Measurements from ENCODE around the gene NTN3. TPM values are rescaled to one million over a fixed set of nuclear protein-coding genes. Genes with fewer than 3 reads are reported as not detected.
"Not testable (repeated sequence)": the region's sequence is repeated elsewhere in the genome, so short reads cannot be mapped to it uniquely, and the experiment has no call there.

NTN3 gene
- total RNA-seq, 1 donor from 2014 or later: 1.5 TPM

DNA sequence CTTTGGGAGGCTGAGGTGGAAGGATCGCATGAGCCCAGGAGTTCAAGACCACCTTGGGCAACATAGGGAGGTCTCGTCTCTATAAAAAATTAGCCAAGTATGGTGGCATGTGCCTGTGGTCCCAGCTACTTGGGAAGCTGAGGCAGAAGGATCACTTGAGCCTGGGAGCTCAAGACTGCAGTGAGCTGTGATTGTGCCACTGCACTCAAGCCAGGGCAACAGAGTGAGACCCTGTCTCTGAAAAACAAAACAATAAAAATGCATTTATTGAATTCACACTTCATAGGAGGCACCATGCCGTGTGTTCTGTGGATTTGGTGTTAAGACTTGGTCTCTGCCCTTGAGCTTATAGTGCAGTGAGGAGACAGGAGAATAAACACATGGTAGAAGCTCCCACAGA, 6.2 kb downstream of the NTN3 start:
- no peaks in the 10 kb centered on the region for H3K27me3 Mint-ChIP-seq (ENCODE audit: low read depth)
- TF ChIP-seq, protein P1, sequence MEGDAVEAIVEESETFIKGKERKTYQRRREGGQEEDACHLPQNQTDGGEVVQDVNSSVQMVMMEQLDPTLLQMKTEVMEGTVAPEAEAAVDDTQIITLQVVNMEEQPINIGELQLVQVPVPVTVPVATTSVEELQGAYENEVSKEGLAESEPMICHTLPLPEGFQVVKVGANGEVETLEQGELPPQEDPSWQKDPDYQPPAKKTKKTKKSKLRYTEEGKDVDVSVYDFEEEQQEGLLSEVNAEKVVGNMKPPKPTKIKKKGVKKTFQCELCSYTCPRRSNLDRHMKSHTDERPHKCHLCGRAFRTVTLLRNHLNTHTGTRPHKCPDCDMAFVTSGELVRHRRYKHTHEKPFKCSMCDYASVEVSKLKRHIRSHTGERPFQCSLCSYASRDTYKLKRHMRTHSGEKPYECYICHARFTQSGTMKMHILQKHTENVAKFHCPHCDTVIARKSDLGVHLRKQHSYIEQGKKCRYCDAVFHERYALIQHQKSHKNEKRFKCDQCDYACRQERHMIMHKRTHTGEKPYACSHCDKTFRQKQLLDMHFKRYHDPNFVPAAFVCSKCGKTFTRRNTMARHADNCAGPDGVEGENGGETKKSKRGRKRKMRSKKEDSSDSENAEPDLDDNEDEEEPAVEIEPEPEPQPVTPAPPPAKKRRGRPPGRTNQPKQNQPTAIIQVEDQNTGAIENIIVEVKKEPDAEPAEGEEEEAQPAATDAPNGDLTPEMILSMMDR (IDR thresholded peaks at IDR 0.05): no peak
- no peaks in the 10 kb centered on the region for H3K9me3 Mint-ChIP-seq (ENCODE audit: low read depth)
- H3K36me3 Mint-ChIP-seq (ENCODE audit: low read depth): no peaks in the 10 kb centered on the region
- DNase-seq (ENCODE audit: low spot score): no peak
- H3K4me1 Mint-ChIP-seq (ENCODE audit: low read depth): peaks cover 23% of the 10 kb centered on the region
- H3K27ac Mint-ChIP-seq (ENCODE audit: unreplicated experiment): no peak overlapping the region
- no peak overlapping the region for H3K4me3 Mint-ChIP-seq (ENCODE audit: unreplicated experiment)

DNA sequence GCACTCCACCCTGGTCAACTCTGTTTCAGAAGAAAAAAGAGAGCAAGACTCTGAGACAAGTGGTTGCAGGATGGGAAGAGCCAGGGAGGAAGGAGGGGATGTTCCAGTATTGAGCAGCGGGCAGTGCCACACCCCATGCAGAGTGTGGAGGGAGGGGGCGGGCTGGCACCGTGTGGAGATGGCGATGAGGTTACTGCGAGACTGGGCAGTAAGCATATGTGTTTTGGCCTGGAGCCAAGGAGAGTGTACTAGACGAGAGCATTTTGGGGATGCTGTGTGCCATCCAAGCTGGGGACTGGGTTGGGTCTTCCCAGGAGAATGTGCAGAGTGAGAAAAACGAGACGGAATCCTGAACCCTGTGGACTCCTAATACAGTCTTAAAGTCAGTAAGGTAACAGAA, 7.2 kb downstream of the NTN3 start:
- no peaks in the 10 kb centered on the region for H3K9me3 Mint-ChIP-seq (ENCODE audit: low read depth)
- no peak overlapping the region for H3K4me3 Mint-ChIP-seq (ENCODE audit: unreplicated experiment)
- H3K27ac Mint-ChIP-seq (ENCODE audit: unreplicated experiment): no peak overlapping the region
- DNase-seq (ENCODE audit: low spot score): no peak
- H3K27me3 Mint-ChIP-seq (ENCODE audit: low read depth): no peaks in the 10 kb centered on the region
- H3K4me1 Mint-ChIP-seq (ENCODE audit: low read depth): peaks cover 24% of the 10 kb centered on the region
- H3K36me3 Mint-ChIP-seq (ENCODE audit: low read depth): no peaks in the 10 kb centered on the region
- TF ChIP-seq, protein P1 (IDR thresholded peaks at IDR 0.05): no peak

- H3K9me3 Mint-ChIP-seq (ENCODE audit: low read depth); H3K27me3 Mint-ChIP-seq (ENCODE audit: low read depth); H3K4me3 Mint-ChIP-seq (ENCODE audit: unreplicated experiment); H3K36me3 Mint-ChIP-seq (ENCODE audit: low read depth); DNase-seq (ENCODE audit: low spot score); H3K27ac Mint-ChIP-seq (ENCODE audit: unreplicated experiment): not testable (repeated sequence)
- peaks cover 22% of the 10 kb centered on the region for H3K4me1 Mint-ChIP-seq (ENCODE audit: low read depth)
Observed at GRCh38 chr16:2479996-2480395, 8.9 kb downstream of the NTN3 start.

- TF ChIP-seq, protein P1 (IDR thresholded peaks at IDR 0.05): no peak
- no peak overlapping the region for H3K27ac Mint-ChIP-seq (ENCODE audit: unreplicated experiment)
- peaks cover 19% of the 10 kb centered on the region for H3K4me1 Mint-ChIP-seq (ENCODE audit: low read depth)
- no peaks in the 10 kb centered on the region for H3K9me3 Mint-ChIP-seq (ENCODE audit: low read depth)
- no peak for DNase-seq (ENCODE audit: low spot score)
- H3K27me3 Mint-ChIP-seq (ENCODE audit: low read depth): no peaks in the 10 kb centered on the region
- no peak overlapping the region for H3K4me3 Mint-ChIP-seq (ENCODE audit: unreplicated experiment)
- H3K36me3 Mint-ChIP-seq (ENCODE audit: low read depth): peaks cover 1% of the 10 kb centered on the region
Observed at GRCh38 chr16:2480948-2481347, 9.9 kb downstream of the NTN3 start.

DNA sequence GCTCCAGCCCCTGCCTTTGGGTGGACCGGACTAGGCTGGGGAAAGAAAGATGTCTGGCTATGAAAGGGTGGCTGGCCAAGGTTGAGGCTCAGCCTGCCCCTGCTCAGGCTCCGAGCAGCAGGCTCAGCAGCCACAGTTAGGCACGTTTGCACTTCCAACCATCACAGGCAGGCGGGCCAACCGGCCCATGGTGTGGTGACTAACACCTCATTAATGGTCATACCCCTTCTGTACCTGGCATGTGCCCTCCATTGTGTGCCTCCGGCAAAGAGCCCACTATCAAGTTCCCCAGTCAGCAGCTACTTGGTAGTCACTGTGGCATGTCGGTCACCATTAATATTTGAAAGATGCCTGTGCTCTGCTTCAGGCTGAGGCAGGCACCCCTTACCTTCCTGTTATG, 10.6 kb downstream of the NTN3 start:
- no peaks in the 10 kb centered on the region for H3K9me3 Mint-ChIP-seq (ENCODE audit: low read depth)
- no peak overlapping the region for H3K27ac Mint-ChIP-seq (ENCODE audit: unreplicated experiment)
- H3K27me3 Mint-ChIP-seq (ENCODE audit: low read depth): no peaks in the 10 kb centered on the region
- no peak for DNase-seq (ENCODE audit: low spot score)
- TF ChIP-seq, protein P1 (IDR thresholded peaks at IDR 0.05): no peak
- peaks cover 16% of the 10 kb centered on the region for H3K4me1 Mint-ChIP-seq (ENCODE audit: low read depth)
- no peak overlapping the region for H3K4me3 Mint-ChIP-seq (ENCODE audit: unreplicated experiment)
- peaks cover 1% of the 10 kb centered on the region for H3K36me3 Mint-ChIP-seq (ENCODE audit: low read depth)

DNA sequence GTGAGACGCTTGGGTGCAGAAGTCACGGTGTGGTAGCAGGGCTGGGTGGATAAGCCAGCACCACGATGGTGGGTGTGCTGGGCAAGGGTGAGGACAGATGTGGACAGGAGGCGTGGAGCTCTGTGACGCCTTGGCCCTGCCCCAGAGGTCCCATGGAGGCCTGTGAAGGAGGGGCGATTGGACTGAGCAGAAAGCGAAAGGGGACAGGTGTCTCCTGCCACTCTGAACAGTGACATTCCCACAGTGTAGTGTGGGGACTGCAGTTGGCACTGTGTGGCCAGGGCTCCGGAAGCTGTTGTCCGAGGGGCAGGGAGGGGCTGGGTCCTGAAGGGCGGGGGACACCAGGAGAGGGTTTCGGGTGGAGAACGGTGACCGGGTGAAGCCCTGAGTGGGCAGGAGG, 11.2 kb downstream of the NTN3 start:
- peaks cover 1% of the 10 kb centered on the region for H3K36me3 Mint-ChIP-seq (ENCODE audit: low read depth)
- no peak overlapping the region for H3K27ac Mint-ChIP-seq (ENCODE audit: unreplicated experiment)
- H3K4me1 Mint-ChIP-seq (ENCODE audit: low read depth): peaks cover 20% of the 10 kb centered on the region
- TF ChIP-seq, protein P1 (IDR thresholded peaks at IDR 0.05): no peak
- no peak for DNase-seq (ENCODE audit: low spot score)
- no peaks in the 10 kb centered on the region for H3K9me3 Mint-ChIP-seq (ENCODE audit: low read depth)
- no peaks in the 10 kb centered on the region for H3K27me3 Mint-ChIP-seq (ENCODE audit: low read depth)
- H3K4me3 Mint-ChIP-seq (ENCODE audit: unreplicated experiment): no peak overlapping the region
